ENCODE results near the gene SPEM2. TPM values are rescaled to one million over a fixed set of nuclear protein-coding genes. Genes with fewer than 3 reads are reported as not detected.

Gene SPEM2
- total RNA-seq, 2 experiments from 2014 or later = not detected

- Mint-ChIP-seq H3K36me3 (ENCODE audit: low read depth) (peaks cover 46% of the 10 kb centered on the region), H3K4me3 (no peak overlapping the region), H3K27ac (peak overlapping the region; percentile 12), H3K9me3 (no peaks in the 10 kb centered on the region), H3K27me3 (no peaks in the 10 kb centered on the region), H3K4me1 (ENCODE audit: low read depth) (no peaks in the 10 kb centered on the region)
- TF ChIP-seq, protein P1, sequence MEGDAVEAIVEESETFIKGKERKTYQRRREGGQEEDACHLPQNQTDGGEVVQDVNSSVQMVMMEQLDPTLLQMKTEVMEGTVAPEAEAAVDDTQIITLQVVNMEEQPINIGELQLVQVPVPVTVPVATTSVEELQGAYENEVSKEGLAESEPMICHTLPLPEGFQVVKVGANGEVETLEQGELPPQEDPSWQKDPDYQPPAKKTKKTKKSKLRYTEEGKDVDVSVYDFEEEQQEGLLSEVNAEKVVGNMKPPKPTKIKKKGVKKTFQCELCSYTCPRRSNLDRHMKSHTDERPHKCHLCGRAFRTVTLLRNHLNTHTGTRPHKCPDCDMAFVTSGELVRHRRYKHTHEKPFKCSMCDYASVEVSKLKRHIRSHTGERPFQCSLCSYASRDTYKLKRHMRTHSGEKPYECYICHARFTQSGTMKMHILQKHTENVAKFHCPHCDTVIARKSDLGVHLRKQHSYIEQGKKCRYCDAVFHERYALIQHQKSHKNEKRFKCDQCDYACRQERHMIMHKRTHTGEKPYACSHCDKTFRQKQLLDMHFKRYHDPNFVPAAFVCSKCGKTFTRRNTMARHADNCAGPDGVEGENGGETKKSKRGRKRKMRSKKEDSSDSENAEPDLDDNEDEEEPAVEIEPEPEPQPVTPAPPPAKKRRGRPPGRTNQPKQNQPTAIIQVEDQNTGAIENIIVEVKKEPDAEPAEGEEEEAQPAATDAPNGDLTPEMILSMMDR (IDR thresholded peaks at IDR 0.05) = no peak
- Histone ChIP-seq H3K9me3 (ENCODE audit: control insufficient read depth in 1 of 2, insufficient read depth in 1 of 2, low read length in 2 of 2) (no peaks in the 10 kb centered on the region), H3K27ac (ENCODE audit: low read depth in 1 of 2, low read length in 2 of 2) (no peak overlapping the region), H3K27me3 (ENCODE audit: control insufficient read depth in 1 of 2, insufficient read depth in 2 of 2, low read length in 2 of 2) (no peaks in the 10 kb centered on the region), H3K4me3 (ENCODE audit: low read length) (no peak overlapping the region), H3K4me1 (ENCODE audit: insufficient read depth, low read length) (peaks cover 4% of the 10 kb centered on the region), H3K36me3 (ENCODE audit: insufficient read depth, low read length) (peaks cover 38% of the 10 kb centered on the region)
- DNase-seq = no peak
- ChIA-PET CTCF (no interaction called here), POLR2A (interaction anchor here (12.5 kb wide), 1 partner anchor 15 kb away, joined by 137 read pairs; the partner anchor contains the start of genes SLC35G6 and ZBTB4)
- no peak for ATAC-seq (ENCODE audit: poor library complexity)
- intact Hi-C loops (cut with DNase I, micrococcal nuclease) = no loop called here
Observed at GRCh38 chr17:7463372-7463846, 38.0 kb downstream of the SPEM2 start.

DNA sequence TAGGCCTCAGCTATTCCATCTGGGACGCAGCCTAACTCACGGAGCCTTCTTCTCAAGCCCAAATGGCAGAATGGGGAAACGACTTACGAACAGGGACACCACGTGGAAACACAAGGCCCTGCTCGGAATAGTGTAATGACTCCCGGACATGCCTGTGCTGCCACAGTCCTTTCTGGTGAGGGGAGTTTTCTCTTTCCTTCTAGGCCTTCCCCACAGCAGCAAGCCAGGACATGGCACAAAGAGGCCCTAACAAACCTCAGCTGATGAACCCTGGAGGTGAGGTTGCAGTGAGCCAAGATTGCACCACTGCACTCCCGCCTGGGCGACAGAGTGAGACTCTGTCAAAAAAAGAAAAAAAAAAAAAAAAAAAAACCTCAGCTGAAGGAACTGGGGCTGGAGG lies 38.7 kb downstream of the SPEM2 start:
- Mint-ChIP-seq H3K27ac (peak overlapping the region; percentile 12), H3K27me3 (no peaks in the 10 kb centered on the region), H3K36me3 (ENCODE audit: low read depth) (peaks cover 46% of the 10 kb centered on the region), H3K9me3 (no peaks in the 10 kb centered on the region), H3K4me3 (no peak overlapping the region), H3K4me1 (ENCODE audit: low read depth) (no peaks in the 10 kb centered on the region)
- CTCF ChIA-PET = no interaction called here
- Histone ChIP-seq H3K4me1 (ENCODE audit: insufficient read depth, low read length) (peaks cover 7% of the 10 kb centered on the region), H3K27me3 (ENCODE audit: control insufficient read depth in 1 of 2, insufficient read depth in 2 of 2, low read length in 2 of 2) (no peaks in the 10 kb centered on the region), H3K4me3 (ENCODE audit: low read length) (no peak overlapping the region), H3K9me3 (ENCODE audit: control insufficient read depth in 1 of 2, insufficient read depth in 1 of 2, low read length in 2 of 2) (no peaks in the 10 kb centered on the region), H3K36me3 (ENCODE audit: insufficient read depth, low read length) (peaks cover 43% of the 10 kb centered on the region), H3K27ac (ENCODE audit: low read depth in 1 of 2, low read length in 2 of 2) (no peak overlapping the region)
- no peak for ATAC-seq (ENCODE audit: poor library complexity)
- POLR2A ChIA-PET = interaction anchor here (12.5 kb wide), 1 partner anchor 14 kb away, joined by 137 read pairs; the partner anchor contains the start of genes SLC35G6 and ZBTB4
- intact Hi-C loops (cut with DNase I, micrococcal nuclease) = no loop called here
- TF ChIP-seq, protein P1 (IDR thresholded peaks at IDR 0.05) = no peak
- no peak for DNase-seq

- CTCF ChIA-PET = no interaction called here
- H3K9me3 Mint-ChIP-seq = no peaks in the 10 kb centered on the region
- Histone ChIP-seq H3K9me3 (ENCODE audit: control insufficient read depth in 1 of 2, insufficient read depth in 1 of 2, low read length in 2 of 2) (no peaks in the 10 kb centered on the region), H3K4me1 (ENCODE audit: insufficient read depth, low read length) (peaks cover 8% of the 10 kb centered on the region), H3K27ac (ENCODE audit: low read depth in 1 of 2, low read length in 2 of 2) (no peak overlapping the region), H3K4me3 (ENCODE audit: low read length) (no peak overlapping the region), H3K36me3 (ENCODE audit: insufficient read depth, low read length) (peaks cover 43% of the 10 kb centered on the region), H3K27me3 (ENCODE audit: control insufficient read depth in 1 of 2, insufficient read depth in 2 of 2, low read length in 2 of 2) (no peaks in the 10 kb centered on the region)
- no peak overlapping the region for H3K4me3 Mint-ChIP-seq
- peaks cover 48% of the 10 kb centered on the region for H3K36me3 Mint-ChIP-seq (ENCODE audit: low read depth)
- DNase-seq = no peak
- TF ChIP-seq, protein P1 (IDR thresholded peaks at IDR 0.05) = no peak
- ATAC-seq (ENCODE audit: poor library complexity) = no peak
- no peak overlapping the region for H3K27ac Mint-ChIP-seq
- peaks cover 2% of the 10 kb centered on the region for H3K4me1 Mint-ChIP-seq (ENCODE audit: low read depth)
- POLR2A ChIA-PET = no interaction called here
- intact Hi-C loops (cut with DNase I, micrococcal nuclease) = no loop called here
- H3K27me3 Mint-ChIP-seq = no peaks in the 10 kb centered on the region
Observed at GRCh38 chr17:7465597-7466275, 40.3 kb downstream of the SPEM2 start.
